Left ventricle myocardium inferior (tissue), 1 donor: ENCODE measurements around the gene CYTH4. TPM values are rescaled to one million over a fixed set of nuclear protein-coding genes. Genes with fewer than 3 reads are reported as not detected.

Experiments
- DNase-seq: peaks from one replicate; pipeline ENCODE4 v3.0.0-alpha.2; 2020
- H3K27ac ChIP-seq: fragments of 200-600 bp; replicated peaks from 2 replicates; pipeline ENCODE4 v1.8.0; 2021
- H3K27me3 ChIP-seq: fragments of 200-600 bp; 2 replicates; pipeline ENCODE4 v1.8.0; 2021; ENCODE audit warnings: low read depth
- H3K36me3 ChIP-seq: fragments of 200-600 bp; 2 replicates; pipeline ENCODE4 v1.8.0; 2021
- H3K4me1 ChIP-seq: fragments of 200-600 bp; 2 replicates; pipeline ENCODE4 v1.8.0; 2021
- H3K4me3 ChIP-seq: fragments of 200-600 bp; 2 replicates; pipeline ENCODE4 v1.8.0; 2021; ENCODE audit warnings: mild to moderate bottlenecking, moderate library complexity
- H3K9me3 ChIP-seq: fragments of 200-600 bp; replicated peaks from 2 replicates; pipeline ENCODE4 v1.8.0; 2021
- intact Hi-C: fragments of 100-400 bp; cut with micrococcal nuclease; formaldehyde crosslinking; loops from one replicate; pipeline ENCODE4 v1.11.0; 2022
- total RNA-seq: library from RNA; stranded (reverse); fragmentation: NEBNext Ultra II Directional; extraction: Animal tissue kit (Norgen Biotek cat#: 25700); gene quantifications from one replicate; pipeline ENCODE4 v1.2.1, GENCODE V29; 2021
- TF ChIP-seq, protein P1 (sequence below): fragments of 200-600 bp; IDR thresholded peaks from 2 replicates; pipeline ENCODE4 v1.8.0; 2021; ENCODE audit warnings: antibody characterized with exemption, mild to moderate bottlenecking, borderline replicate concordance
- donor health status: DM: no; HTN: yes; CAD: no; lungs with severe emphysema.

The CYTH4 gene
- total RNA-seq, 1 donor from 2014 or later: 4.8 TPM

DNA sequence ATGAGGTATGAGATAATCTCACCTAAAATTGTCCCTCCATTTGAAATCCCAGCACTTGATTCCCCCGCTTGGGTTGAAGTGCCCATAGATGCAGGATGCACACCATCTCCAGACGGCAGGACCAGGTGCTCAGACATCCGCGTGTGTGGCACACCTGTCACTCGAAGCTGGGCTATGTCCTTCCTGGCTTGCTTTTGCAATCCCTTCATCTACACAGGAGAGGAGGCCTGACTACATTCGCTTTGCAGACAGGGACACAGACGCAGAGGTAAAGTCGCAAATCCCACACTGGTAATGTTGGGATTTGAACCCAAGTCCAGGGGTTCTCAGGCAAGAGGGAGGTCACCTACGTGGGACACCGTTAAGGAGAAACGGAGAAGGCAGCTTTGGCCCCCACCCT, 7.2 kb upstream of the CYTH4 start:
- intact Hi-C loops: no loop called here
- Histone ChIP-seq H3K27me3 (peaks cover 94% of the 10 kb centered on the region), H3K27ac (peak overlapping the region; percentile 23), H3K36me3 (no peaks in the 10 kb centered on the region), H3K4me3 (no peak overlapping the region), H3K4me1 (no peaks in the 10 kb centered on the region), H3K9me3 (peaks cover 4% of the 10 kb centered on the region)
- TF ChIP-seq, protein P1, sequence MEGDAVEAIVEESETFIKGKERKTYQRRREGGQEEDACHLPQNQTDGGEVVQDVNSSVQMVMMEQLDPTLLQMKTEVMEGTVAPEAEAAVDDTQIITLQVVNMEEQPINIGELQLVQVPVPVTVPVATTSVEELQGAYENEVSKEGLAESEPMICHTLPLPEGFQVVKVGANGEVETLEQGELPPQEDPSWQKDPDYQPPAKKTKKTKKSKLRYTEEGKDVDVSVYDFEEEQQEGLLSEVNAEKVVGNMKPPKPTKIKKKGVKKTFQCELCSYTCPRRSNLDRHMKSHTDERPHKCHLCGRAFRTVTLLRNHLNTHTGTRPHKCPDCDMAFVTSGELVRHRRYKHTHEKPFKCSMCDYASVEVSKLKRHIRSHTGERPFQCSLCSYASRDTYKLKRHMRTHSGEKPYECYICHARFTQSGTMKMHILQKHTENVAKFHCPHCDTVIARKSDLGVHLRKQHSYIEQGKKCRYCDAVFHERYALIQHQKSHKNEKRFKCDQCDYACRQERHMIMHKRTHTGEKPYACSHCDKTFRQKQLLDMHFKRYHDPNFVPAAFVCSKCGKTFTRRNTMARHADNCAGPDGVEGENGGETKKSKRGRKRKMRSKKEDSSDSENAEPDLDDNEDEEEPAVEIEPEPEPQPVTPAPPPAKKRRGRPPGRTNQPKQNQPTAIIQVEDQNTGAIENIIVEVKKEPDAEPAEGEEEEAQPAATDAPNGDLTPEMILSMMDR: no peak
- DNase-seq: no peak

DNA sequence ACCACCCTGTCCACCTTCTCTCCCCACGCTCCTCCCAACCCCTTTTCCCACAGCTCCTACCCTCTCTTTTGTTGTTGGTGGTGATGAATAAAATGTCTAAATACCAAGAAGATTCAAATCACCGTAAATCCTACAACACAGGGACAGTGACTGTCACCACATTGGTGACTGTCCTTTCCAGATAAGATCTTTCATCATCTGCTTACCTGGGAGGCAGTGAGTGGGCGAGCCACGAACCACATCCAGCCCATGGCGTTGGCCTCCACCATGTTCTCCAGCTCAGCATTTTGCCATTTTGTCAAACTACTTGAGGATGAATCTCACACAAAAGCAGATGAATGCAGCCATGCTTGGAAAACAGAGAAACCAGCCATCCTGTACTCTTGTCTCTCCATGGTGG, 6.7 kb upstream of the CYTH4 start:
- DNase-seq: no peak
- no peaks in the 10 kb centered on the region for H3K4me1 ChIP-seq
- H3K27me3 ChIP-seq: peaks cover 95% of the 10 kb centered on the region
- H3K27ac ChIP-seq: no peak overlapping the region
- H3K36me3 ChIP-seq: no peaks in the 10 kb centered on the region
- intact Hi-C loops: no loop called here
- TF ChIP-seq, protein P1: no peak
- H3K9me3 ChIP-seq: no peaks in the 10 kb centered on the region
- no peak overlapping the region for H3K4me3 ChIP-seq

DNA sequence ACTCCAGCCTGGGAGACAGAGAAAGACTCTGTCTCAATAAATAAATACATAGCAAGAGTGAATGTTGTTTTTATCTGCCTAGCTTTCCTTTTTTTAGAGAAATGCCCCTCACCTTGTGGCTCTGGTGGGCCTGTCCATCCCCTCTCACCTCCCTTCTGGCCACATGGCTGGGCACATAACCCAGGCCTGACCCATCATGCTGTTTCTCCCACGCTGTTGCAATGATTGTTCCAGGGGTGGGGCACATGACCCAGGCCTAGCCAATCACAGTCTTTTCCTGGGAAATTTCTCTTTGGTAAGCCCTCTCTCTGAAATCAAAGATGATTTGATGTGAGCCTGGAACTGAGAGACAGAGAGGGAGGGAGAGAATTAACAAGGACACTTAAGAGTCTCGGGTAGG, 5.5 kb upstream of the CYTH4 start:
- H3K27ac ChIP-seq: no peak overlapping the region
- DNase-seq: no peak
- no peaks in the 10 kb centered on the region for H3K9me3 ChIP-seq
- no peaks in the 10 kb centered on the region for H3K36me3 ChIP-seq
- intact Hi-C loops: no loop called here
- no peaks in the 10 kb centered on the region for H3K4me1 ChIP-seq
- H3K27me3 ChIP-seq: peaks cover 95% of the 10 kb centered on the region
- H3K4me3 ChIP-seq: no peak overlapping the region
- TF ChIP-seq, protein P1: no peak

DNA sequence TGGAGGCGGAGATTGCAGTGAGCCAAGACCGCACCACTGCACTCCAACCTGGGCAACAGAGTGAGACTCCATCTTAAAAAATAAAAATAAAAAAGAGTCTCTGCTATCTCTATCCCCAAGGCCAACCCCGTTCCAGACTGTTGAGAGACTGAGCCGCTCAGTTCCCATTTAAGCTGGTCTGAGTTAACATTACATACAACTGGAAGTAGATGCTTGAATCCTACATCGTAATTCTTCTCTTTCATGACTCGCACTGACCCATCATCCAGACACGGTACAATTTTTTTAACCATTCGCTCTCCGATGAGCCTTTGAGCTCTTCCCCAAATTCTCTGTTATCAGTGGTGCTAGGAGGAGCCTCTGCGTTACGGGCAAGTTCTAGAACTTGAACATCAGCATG, 4.9 kb upstream of the CYTH4 start:
- no peak for DNase-seq
- intact Hi-C loops: no loop called here
- H3K27ac ChIP-seq: no peak overlapping the region
- TF ChIP-seq, protein P1: no peak
- no peak overlapping the region for H3K4me3 ChIP-seq
- no peaks in the 10 kb centered on the region for H3K9me3 ChIP-seq
- peaks cover 95% of the 10 kb centered on the region for H3K27me3 ChIP-seq
- no peaks in the 10 kb centered on the region for H3K36me3 ChIP-seq
- no peaks in the 10 kb centered on the region for H3K4me1 ChIP-seq

DNA sequence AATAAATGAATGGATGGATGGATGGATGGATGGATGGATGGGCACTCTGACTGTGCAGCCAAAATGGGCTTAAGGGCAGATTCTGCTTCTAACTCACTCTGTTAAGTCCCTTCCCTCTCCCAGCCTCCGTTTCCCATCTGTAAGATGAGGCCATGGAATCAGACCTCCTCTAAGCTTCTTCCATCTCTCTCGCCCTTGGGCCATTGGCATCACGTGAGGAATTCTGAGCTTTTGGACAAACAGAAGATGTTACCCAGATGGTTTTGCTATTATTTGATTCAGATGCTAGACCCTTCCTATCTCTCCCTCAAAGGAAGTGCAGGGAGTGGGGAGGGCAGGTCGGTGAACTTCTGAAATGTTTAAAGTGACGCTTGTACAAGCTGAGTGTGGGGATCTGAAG, 4.0 kb upstream of the CYTH4 start:
- TF ChIP-seq, protein P1: no peak
- Histone ChIP-seq H3K4me1 (no peaks in the 10 kb centered on the region), H3K27ac (no peak overlapping the region), H3K4me3 (no peak overlapping the region), H3K9me3 (no peaks in the 10 kb centered on the region), H3K36me3 (no peaks in the 10 kb centered on the region), H3K27me3 (peaks cover 94% of the 10 kb centered on the region)
- intact Hi-C loops: no loop called here
- DNase-seq: no peak
